Mesothelial cell of epicardium (in vitro differentiated cells): ENCODE data around the gene AKT1. TPM values are rescaled to one million over a fixed set of nuclear protein-coding genes. Genes with fewer than 3 reads are reported as not detected.

Experiments used
- DNase-seq, 2 experiments: peaks; one replicate each; pipeline ENCODE4 v3.0.0; 2021; ENCODE audit warnings: low spot score in 2 of 2; ENCODE audit not compliant: unreplicated experiment in 2 of 2
- H3K27ac Mint-ChIP-seq: 2 replicates; pipeline ENCODE4 v1.8.0; 2021; ENCODE audit warnings: mixed read lengths
- H3K27me3 Mint-ChIP-seq: 2 replicates; pipeline ENCODE4 v1.8.0; 2021; ENCODE audit warnings: low read depth, mixed read lengths
- H3K36me3 Mint-ChIP-seq: 2 replicates; pipeline ENCODE4 v1.8.0; 2021; ENCODE audit warnings: mixed read lengths
- H3K4me1 Mint-ChIP-seq: 2 replicates; pipeline ENCODE4 v1.8.0; 2021; ENCODE audit warnings: mixed read lengths
- H3K4me3 Mint-ChIP-seq: 2 replicates; pipeline ENCODE4 v1.8.0; 2021; ENCODE audit warnings: mild to moderate bottlenecking, moderate library complexity, mixed read lengths
- H3K9me3 Mint-ChIP-seq: 2 replicates; pipeline ENCODE4 v1.8.0; 2021; ENCODE audit warnings: mixed read lengths
- total RNA-seq: library from RNA; stranded (reverse); gene quantifications from 3 replicates; pipeline ENCODE4 v1.2.1, GENCODE V29; 2021
- TF ChIP-seq, protein P1 (sequence below): fragments of 200-600 bp; sonication (generic); IDR thresholded peaks from one replicate; pipeline ENCODE4 v1.5.0; 2021; ENCODE audit warnings: antibody characterized with exemption; ENCODE audit not compliant: unreplicated experiment

The AKT1 gene
- total RNA-seq, 1 donor from 2014 or later = 122 TPM

DNA sequence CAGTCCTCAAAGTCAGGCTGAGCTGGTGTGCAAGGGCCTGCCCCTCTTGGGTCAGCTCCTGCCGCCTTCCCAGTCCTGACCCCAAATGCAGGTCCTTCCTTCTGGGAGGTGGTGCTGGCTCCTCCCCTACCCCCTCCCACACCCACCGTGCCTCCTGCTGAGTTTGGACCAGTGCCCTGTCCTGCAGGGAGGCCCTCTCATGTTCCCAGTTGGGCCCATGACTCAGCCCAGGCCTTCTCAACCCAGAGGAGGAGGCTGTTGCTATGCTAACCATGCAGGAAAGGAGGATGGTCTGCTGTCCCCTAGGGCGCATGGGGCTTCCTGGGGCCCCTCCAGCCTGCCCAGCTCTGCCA, 9.8 kb upstream of the AKT1 start:
- DNase-seq = no peak
- peaks cover 1% of the 10 kb centered on the region for H3K27me3 Mint-ChIP-seq
- H3K4me1 Mint-ChIP-seq = peaks cover 4% of the 10 kb centered on the region
- no peaks in the 10 kb centered on the region for H3K9me3 Mint-ChIP-seq
- no peaks in the 10 kb centered on the region for H3K36me3 Mint-ChIP-seq
- H3K4me3 Mint-ChIP-seq = no peak overlapping the region
- no peak overlapping the region for H3K27ac Mint-ChIP-seq
- TF ChIP-seq, protein P1, sequence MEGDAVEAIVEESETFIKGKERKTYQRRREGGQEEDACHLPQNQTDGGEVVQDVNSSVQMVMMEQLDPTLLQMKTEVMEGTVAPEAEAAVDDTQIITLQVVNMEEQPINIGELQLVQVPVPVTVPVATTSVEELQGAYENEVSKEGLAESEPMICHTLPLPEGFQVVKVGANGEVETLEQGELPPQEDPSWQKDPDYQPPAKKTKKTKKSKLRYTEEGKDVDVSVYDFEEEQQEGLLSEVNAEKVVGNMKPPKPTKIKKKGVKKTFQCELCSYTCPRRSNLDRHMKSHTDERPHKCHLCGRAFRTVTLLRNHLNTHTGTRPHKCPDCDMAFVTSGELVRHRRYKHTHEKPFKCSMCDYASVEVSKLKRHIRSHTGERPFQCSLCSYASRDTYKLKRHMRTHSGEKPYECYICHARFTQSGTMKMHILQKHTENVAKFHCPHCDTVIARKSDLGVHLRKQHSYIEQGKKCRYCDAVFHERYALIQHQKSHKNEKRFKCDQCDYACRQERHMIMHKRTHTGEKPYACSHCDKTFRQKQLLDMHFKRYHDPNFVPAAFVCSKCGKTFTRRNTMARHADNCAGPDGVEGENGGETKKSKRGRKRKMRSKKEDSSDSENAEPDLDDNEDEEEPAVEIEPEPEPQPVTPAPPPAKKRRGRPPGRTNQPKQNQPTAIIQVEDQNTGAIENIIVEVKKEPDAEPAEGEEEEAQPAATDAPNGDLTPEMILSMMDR = no peak

DNA sequence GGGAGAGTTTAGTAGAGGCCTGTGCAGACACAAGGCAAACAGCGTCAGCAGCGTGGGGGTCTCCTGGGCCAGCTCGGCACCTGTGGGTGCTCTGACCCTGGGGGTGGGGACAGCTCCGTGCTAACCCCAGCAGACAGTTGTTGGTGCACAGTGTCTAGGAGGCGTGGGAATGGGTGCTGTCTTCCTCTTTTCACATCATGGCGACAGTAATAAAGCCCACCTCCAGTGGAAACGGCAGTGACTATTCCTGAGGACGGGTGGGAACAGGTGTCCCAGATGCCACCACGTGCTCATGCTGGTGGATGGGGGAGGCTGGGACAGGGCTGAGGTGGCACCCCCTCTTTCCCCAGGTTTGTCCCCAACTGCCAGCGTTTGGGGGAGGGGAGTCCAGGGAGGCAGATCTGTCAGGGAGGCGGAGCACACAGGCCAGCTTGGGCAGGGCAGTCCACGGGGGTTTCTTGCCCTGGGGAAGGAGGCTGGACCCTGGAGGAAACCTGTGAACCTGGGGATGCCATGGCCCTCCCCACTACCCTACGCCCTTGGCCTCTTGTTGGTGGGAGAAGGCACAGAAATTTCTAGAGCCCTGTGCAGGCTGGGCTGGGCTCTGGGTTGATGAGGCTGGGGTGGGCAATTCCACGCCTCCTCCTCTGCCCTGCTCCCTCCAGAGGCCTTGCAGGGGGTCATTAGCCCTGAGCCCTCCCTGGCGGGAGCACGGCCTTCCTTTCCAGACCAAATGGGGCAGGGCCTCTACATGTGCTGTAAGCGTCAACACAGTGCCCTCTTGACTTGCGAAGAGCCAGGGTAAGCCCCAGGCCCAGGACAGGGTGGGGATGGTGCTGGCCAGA, 9.2 kb upstream of the AKT1 start:
- no peak for DNase-seq
- Mint-ChIP-seq H3K9me3 (no peaks in the 10 kb centered on the region), H3K4me1 (peaks cover 6% of the 10 kb centered on the region), H3K4me3 (no peak overlapping the region), H3K36me3 (no peaks in the 10 kb centered on the region), H3K27me3 (peaks cover 1% of the 10 kb centered on the region), H3K27ac (no peak overlapping the region)
- TF ChIP-seq, protein P1 = no peak

DNA sequence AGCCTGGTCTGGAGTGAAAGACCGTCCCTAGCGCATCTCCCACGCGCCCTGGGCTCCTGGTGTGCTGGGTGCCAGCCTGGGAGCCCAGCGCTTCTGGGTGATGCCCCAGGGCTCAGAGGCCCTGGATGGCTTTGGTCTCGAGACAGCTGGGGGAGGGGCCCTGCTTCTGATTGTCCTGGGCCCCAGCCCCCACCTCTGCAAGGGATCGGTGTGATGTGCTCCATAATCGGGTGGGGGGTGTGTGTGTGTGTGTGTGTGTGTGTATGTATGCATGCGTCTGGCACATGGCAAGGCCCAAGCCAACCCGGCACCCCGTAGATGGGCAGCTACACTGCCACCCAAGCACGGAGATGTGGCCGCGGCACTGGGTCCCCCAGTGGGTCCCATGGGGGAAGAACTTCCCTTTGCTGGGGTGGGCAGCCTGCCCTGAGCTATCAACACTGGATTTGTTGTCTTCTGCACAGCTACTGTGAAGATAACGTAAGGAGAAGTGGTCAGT, 8.4 kb upstream of the AKT1 start:
- peaks cover 2% of the 10 kb centered on the region for H3K27me3 Mint-ChIP-seq

DNA sequence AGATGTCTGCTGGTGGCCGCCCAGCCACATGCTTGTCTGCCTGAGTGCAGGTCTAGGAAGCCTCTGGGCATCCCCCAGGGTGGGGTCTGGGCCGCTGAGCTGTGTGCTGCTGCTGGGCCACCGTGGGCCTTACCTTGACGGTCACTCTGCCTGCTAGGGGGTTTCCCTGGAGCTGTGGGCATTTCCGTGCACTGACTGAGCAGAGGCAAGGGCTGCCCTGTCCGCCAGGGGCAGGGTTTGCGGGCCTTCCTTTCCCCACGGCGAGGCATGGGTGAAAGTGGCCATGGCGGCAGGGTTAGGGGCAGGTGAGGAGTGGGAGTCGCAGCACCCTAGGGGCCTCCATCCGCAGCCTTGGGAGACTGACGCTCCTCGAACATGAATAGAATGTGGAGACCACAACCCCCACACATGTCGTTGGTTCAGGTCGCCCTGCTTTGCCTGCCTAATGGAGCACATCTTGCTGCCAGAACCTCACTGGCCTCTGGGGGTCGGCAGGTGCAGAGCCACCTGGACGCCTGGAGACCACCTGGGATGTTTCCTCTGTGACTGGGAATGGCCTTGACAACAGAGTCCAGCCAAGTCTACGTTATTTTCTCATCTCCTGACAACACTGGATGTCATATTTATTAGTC, 7.8 kb upstream of the AKT1 start:
- TF ChIP-seq, protein P1 = no peak
- Mint-ChIP-seq H3K4me1 (peaks cover 18% of the 10 kb centered on the region), H3K36me3 (no peaks in the 10 kb centered on the region), H3K27me3 (peaks cover 4% of the 10 kb centered on the region), H3K4me3 (no peak overlapping the region), H3K27ac (no peak overlapping the region), H3K9me3 (no peaks in the 10 kb centered on the region)
- no peak for DNase-seq

More for the DNA sequence above, 8.4 kb upstream of the AKT1 start:
- H3K4me3 Mint-ChIP-seq = no peak overlapping the region
- no peaks in the 10 kb centered on the region for H3K9me3 Mint-ChIP-seq
- no peak overlapping the region for H3K27ac Mint-ChIP-seq
- peaks cover 14% of the 10 kb centered on the region for H3K4me1 Mint-ChIP-seq
- TF ChIP-seq, protein P1 = no peak
- no peaks in the 10 kb centered on the region for H3K36me3 Mint-ChIP-seq
- no peak for DNase-seq

DNA sequence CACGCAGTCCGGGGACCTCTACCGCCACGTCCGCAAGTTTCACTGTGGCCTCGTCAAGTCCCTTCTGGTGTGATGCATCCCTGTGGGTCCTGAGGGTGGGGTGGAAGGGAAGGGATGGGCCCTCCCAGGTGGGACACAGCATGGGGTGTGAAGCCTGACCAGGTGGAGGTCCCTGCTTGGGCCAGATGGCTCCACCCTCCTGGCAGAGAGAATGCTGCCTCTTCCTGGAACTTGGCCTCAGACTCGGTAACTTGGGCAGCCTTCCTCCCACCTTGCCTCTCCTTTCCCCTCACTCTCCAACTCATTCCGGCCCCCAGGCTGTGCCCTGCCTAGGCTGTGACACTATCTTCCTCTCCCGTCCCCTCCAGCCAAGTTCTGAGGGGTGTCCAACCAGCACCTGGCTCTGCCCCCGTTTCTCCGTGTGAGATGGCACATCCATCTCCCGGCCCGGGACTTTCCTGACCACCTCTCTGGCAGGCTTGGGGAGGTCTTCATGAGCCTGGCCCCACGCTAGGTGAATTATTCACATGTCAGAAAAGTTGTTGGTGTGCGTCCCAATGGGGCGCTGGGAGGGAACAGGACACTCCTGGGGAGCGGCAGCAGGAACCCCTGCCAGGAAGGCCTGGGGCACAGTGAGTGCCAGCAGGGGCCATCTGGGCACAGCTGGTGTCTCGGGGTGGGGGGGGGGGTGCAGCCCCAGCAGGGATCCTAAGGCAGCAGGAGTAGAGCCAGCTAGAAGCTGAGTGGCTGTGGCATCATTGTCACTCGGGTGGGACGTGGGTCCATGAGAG, 7.0 kb upstream of the AKT1 start:
- TF ChIP-seq, protein P1 = no peak
- Mint-ChIP-seq H3K27ac (no peak overlapping the region), H3K27me3 (peaks cover 8% of the 10 kb centered on the region), H3K36me3 (no peaks in the 10 kb centered on the region), H3K9me3 (no peaks in the 10 kb centered on the region), H3K4me1 (peaks cover 18% of the 10 kb centered on the region), H3K4me3 (peak overlapping the region; percentile 48)
- DNase-seq = no peak
